Measurements from ENCODE around the gene OAS3.

- TF ChIP-seq MXI1 (IDR thresholded peaks at IDR 0.05; ENCODE audit: low read depth, low read length) = no peak
- no peak for TF ChIP-seq CTCF (IDR thresholded peaks at IDR 0.05)
- TF ChIP-seq REST (IDR thresholded peaks at IDR 0.05; ENCODE audit: low read depth, low read length) = no peak
- TF ChIP-seq FOSL2 (IDR thresholded peaks at IDR 0.05; ENCODE audit: borderline replicate concordance, low read depth) = no peak
- no peak for TF ChIP-seq JUND (IDR thresholded peaks at IDR 0.05)
- no peak for TF ChIP-seq GABPA (IDR thresholded peaks at IDR 0.05; ENCODE audit: low read depth)
- no peak for TF ChIP-seq IRF3 (IDR thresholded peaks at IDR 0.05; ENCODE audit: low read depth, low read length)
- TF ChIP-seq EZH2phosphoT487 (IDR thresholded peaks at IDR 0.05; ENCODE audit: borderline replicate concordance, low read depth) = no peak
- no peak for TF ChIP-seq ZBTB33 (IDR thresholded peaks at IDR 0.05; ENCODE audit: borderline replicate concordance, low read depth)
Observed at GRCh38 chr12:112928978-112929377, 9.3 kb upstream of the OAS3 start.
